Stimulated activated CD8-positive, alpha-beta memory T cell treated with anti-CD3 and anti-CD28 coated beads, Interleukin-4, amount 100 ng/mL, for 4 hours (primary cell): ENCODE data around the gene LIMK1.

Experiments used
- DNase-seq, 2 donors: peaks; one replicate each; pipeline ENCODE4 v3.0.0-alpha.2; 2020; ENCODE audit warnings: low read depth in 2 of 2, low spot score in 1 of 2

LIMK1 gene

DNA sequence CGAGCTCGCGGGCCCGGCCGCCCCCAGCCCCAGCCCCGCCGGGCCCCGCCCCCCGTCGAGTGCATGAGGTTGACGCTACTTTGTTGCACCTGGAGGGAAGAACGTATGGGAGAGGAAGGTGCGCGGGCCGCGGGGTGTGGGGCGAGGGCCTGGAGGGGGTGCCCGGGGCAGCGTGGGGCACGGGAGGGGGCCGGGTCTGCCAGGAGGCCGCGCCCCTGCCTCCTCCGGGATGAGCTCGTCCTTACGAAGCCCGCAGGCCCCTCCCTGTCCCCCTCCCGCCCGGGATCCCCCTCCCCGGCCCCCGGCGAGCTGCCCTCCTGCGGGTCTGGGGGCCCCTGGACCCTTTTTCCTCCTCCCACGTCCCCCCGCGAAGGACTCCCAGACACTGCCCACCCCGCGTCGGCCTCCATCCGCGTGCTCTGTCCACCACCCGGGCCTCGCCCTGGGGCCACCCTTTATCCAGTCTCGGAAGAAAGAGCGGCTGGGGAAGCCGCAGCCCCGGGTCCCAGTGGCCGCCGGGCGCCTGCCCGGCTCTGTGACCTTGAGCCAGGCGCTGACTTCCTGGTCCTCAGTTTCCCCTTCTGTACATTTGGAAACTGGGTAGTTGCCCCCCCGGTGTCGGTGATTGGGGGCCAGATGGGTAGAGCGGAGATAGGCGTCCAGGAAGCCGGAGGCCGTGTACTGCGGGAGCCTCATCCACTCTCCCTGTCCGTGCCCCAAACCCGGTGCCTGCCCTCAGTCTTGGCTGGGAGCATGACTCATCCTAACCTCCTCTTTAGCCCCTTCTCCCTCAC lies 521 bp downstream of the LIMK1 start:
- DNase-seq = no peak

- no peak for DNase-seq
These were observed 1.3 kb downstream of the LIMK1 start for GRCh38 chr7:74084722-74085578.

DNA sequence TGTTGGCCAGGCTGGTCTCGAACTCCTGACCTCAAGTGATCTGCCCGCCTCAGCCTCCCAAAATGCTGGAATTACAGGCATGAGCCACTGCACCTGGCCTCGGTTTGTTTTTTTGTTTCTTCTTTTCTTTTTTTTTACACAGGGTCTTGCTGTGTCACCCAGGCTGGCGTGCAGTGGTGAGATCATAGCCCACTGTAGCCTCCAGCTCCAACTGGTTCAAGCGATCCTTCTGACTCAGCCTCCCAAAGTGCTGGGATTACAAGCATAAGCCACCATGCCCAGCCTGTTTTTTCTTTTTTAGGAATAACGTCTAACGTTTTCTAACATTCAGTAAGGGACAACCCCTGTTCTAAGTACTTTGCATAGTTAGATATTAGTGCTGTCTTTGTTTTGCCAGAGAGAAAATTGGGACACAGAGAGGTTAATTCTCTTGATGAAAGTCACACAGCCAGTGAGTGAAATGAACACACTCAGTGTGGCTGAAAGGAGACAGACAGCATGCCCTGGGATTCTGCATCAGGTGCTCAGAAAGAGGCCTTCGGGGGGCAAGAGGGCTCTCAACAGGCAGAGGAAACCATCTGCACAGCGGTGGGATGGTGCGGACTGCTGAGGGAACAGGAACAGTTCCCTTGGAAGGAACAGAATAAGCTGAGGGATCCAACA lies 4.3 kb downstream of the LIMK1 start:
- DNase-seq = no peak

- DNase-seq = no peak
These were observed 8.8 kb downstream of the LIMK1 start for GRCh38 chr7:74092321-74092963.

DNA sequence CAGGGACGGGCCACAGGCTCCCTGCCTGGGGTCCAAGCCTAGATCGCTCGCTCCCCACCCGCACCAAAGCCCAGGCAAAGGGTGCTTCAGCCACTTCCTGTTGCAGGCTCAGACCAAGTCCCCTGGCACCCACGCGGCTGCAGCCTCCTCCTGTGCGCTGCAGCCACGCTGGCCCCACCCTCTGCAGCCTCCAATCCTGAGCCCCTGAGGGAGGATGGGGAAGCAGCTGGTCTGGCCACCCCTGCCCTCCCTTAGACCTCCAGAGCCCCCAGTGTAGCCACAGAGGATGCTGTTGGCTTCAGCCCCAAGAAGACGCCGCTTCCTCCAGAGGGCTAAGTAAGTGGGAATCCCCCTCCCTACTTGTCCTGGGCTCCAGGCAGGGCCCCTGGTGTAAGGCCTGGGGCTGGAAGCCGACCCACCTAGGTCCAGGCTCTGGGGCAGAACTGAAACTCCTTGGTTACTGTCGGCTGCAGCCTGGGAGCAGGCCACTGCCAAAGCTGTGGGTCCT lies 9.4 kb downstream of the LIMK1 start:
- DNase-seq = no peak

- DNase-seq = no peak
These were observed 10.1 kb downstream of the LIMK1 start for GRCh38 chr7:74093671-74094223.

DNA sequence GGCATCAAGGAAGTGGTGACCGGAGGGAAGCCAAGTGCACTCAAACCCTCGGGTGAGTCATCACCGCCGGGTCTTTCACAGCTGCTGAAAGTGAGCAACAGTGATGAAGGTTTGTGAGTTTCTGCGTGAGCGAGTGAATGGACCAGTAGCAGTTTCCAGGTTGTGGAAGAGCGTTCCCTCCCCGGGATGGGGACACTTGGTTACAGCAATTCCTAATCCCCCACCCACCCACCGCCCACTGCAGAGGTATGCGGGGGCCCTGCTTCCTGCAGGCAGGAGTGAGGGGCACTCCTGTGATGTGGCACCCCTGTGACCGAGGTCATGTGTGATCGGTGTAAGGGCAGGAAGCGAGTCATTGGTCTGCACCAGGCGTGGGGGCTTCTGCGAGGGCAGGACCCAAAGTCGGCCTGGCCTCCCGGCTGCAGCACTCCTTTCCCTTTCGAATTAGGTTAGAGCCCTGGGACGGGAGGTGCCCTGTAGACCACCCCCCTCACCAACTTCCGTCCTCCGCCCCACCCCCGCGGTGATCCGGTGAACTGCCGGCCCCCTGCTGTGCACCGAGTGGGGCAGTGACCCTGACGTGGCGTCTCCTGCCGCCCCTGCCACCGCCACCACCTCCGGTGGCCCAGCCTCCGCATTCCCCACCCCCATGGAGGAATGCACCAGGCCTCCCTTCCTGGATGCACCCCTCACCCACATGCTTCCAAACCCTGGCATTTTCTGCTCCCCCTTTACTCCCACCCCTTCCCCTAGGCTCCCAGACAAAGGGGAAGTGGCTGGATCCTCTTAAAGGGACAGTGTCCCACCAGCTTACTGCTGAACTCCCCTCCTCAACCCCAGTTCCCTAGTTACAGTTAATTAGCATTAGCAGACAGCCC lies 10.9 kb downstream of the LIMK1 start:
- DNase-seq = peak; percentile 47 to 67

- no peak for DNase-seq
These were observed 11.5 kb downstream of the LIMK1 start for GRCh38 chr7:74095135-74095534.

DNA sequence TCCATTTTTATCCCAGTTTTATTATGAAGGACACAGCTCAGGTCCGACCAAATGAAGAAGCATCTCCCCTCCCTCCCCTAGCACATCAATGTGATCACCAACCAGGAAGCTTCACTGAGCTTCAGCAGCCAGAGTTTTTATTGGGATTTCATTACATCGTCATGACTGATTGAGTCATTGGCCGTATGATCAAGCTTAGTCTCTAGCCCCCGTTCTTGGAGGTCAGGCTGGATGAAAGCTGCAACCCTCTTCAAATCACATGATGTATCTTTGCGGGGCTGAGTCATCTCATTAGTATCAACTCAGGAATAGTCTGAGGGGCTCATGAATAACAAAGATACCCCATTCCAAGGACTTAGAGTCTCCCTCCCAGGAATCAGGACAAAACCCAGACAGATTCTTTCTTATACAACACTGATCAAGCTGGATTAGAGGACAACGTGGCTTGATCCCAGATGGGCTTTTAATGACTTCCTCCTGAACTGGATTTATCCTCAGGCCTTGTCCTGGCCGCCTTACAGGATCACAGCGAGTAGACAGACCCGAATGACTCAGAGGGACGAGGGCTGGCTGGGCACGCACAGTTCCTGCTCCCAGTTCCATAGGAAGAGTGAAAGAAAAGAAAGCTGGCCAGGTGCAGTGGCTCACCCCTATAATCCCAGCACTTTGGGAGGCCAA lies 14.5 kb downstream of the LIMK1 start:
- no peak for DNase-seq

DNA sequence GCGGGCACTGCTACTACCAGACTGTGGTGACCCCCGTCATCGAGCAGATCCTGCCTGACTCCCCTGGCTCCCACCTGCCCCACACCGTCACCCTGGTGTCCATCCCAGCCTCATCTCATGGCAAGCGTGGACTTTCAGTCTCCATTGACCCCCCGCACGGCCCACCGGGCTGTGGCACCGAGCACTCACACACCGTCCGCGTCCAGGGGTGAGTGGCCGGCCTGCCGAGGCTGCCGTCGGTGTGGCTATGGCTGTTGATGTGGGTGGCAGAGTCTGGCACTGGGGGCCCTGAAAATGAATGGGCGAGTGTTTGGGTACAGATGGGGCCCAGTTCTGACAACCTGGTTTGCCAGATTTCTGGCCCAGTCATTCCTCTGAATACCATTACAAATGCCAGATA lies 15.4 kb downstream of the LIMK1 start:
- DNase-seq = no peak

GRCh38 chr7:74101061-74101681 lies 17.6 kb downstream of the LIMK1 start:
- DNase-seq = no peak

- DNase-seq = no peak
These were observed 19.7 kb downstream of the LIMK1 start for GRCh38 chr7:74103219-74103772.

GRCh38 chr7:74104702-74105101 lies 21.1 kb downstream of the LIMK1 start:
- DNase-seq = no peak

- no peak for DNase-seq
These were observed 22.4 kb downstream of the LIMK1 start for GRCh38 chr7:74105992-74106391.

DNA sequence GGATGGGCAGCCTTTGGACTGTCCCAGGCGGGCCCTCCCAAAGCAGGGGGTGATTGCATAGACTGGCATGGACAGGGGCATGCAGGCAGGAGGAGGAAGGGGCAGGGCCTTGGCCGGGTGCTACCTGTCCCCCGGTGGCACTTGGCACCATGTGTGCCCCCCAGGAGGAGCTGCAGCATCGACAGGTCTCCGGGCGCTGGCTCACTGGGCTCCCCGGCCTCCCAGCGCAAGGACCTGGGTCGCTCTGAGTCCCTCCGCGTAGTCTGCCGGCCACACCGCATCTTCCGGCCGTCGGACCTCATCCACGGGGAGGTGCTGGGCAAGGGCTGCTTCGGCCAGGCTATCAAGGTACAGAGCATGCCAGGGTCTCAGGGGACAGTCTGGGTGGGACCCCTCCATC lies 23.2 kb downstream of the LIMK1 start:
- no peak for DNase-seq

DNA sequence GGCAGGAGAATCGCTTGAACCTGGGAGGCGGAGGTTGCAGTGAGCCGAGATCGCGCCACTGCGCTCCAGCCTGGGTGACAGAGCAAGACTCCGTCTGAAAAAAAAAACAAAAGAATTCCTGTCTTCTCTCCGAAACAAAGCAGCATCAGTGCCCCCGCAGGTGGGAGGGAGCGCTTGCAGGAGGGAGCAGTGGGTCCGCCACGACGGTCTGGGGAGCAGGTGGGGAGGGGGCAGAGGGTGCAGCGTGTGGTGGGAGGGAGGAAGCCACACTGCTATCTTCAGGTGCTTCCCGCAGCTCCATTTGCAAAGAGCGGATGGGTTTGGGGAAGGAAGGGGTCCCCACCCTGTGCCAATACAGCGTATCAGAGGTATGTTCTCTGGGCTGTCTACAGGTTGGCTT lies 31.7 kb downstream of the LIMK1 start:
- no peak for DNase-seq

DNA sequence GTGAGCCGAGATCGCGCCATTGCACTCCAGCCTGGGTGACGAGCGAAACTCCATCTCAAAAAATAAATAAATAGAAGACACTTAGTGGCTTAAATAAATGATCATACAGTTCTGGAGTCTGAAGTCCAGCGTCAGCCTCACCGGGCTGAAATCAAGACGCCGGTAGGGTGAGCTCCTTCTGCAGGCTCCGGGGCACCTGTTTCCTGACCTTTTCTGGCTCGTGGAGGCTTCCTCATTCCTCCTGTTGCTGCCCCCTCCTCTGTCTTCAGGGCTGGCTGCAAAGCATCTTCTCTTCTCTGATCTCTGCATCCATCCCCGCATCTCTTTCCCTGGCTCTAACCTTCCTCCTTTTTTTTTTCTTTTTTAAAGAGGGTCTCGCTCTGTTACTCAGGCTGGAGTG lies 32.8 kb downstream of the LIMK1 start:
- no peak for DNase-seq

DNA sequence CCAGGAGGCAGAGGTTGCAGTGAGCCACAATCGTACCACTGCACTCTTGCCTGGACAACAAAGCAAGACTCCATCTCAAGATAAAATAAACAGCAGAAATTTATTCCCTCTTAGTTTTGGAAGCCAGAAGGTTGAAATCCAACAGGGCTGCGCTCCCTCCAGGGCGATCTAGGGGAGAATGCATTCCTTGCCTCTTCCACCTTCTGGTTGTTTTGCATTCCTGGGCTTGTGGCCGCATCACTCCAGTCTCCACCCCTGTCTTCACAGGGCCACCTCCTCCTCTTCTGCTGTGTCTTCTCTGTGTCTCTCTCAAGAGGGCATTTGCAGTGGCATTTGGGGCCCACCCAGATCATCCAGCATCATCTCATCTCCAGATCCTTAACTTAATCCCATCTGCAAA lies 36.2 kb downstream of the LIMK1 start:
- DNase-seq = no peak
